ENCODE measurements around the gene CARD19.

DNA sequence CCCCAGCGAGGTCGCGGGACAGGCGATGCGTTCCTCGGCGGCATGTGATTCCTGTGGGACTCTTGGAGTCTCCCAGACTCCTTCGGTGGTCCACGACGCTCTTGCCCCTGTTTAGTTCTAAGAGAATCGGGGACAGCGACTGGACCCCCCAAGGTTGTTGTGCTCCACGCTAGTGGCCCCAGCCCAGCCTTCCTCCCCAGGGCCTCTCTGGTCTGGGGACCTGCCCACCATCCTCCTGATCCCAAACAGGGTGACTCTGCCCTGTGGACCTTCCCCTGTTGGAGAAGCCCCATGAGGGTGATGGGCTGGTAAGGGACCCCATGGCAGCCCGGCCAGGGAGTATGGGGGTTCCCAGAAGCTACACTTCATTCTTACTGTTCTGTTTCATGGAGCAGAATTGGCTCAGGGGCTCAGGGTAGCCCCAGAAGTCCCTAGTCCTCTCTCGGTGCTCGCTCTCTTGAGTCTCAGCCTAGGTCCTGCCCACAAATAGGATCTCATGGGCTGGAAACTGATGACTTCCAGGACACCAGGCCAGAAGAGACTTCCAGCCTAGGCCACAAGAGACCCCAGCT, 880 bp downstream of the CARD19 start:
- TF ChIP-seq EZH2 (IDR thresholded peaks at IDR 0.05; ENCODE audit: low read depth), result no peak
- no peak for TF ChIP-seq CTCF (conservative IDR thresholded peaks at IDR 0.05)
